Fibroblast of lung (primary cell): Measurements from ENCODE around the gene CNNM3. TPM values are rescaled to one million over a fixed set of nuclear protein-coding genes. Genes with fewer than 3 reads are reported as not detected.

Source experiments
- DNase-seq, 2 donors: peaks; one replicate each; pipeline versions ENCODE4 v3.0.0 to v3.0.0-alpha.2; 2010; ENCODE audit warnings: low read depth in 2 of 2
- H2AFZ ChIP-seq: 2 replicates; pipeline ENCODE4 v1.5.1; 2012; ENCODE audit warnings: low read length, control low read depth, inconsistent platforms
- H3K27ac ChIP-seq: 2 replicates; pipeline ENCODE4 v1.5.1; 2011; ENCODE audit warnings: low read length, control low read depth; ENCODE audit not compliant: insufficient read depth
- H3K27me3 ChIP-seq: 2 replicates; pipeline ENCODE4 v1.5.1; 2011; ENCODE audit warnings: mild to moderate bottlenecking, low read length; ENCODE audit not compliant: control insufficient read depth, insufficient read depth
- H3K36me3 ChIP-seq: 2 replicates; pipeline ENCODE4 v1.5.1; 2011; ENCODE audit warnings: low read length; ENCODE audit not compliant: control insufficient read depth, insufficient read depth
- H3K4me1 ChIP-seq: 2 replicates; pipeline ENCODE4 v1.5.1; 2011; ENCODE audit warnings: low read length; ENCODE audit not compliant: control insufficient read depth, insufficient read depth; ENCODE audit errors: extremely low read depth
- H3K4me2 ChIP-seq: 2 replicates; pipeline ENCODE4 v1.5.1; 2011; ENCODE audit warnings: low read length, control low read depth; ENCODE audit not compliant: insufficient read depth; ENCODE audit errors: extremely low read depth
- H3K4me3 ChIP-seq, 4 experiments: fragments of 200-600 bp in 1 of 4; sonication (generic) in 1 of 4; replicated peaks in 1 of 4; 2 replicates each; pipeline ENCODE4 v1.5.1; 2011 to 2016; ENCODE audit warnings: low read length in 4 of 4, low read depth in 3 of 4, mild to moderate bottlenecking in 3 of 4, control low read depth in 2 of 4, inconsistent platforms in 1 of 4, mixed read lengths in 1 of 4; ENCODE audit not compliant: insufficient read depth in 1 of 4; ENCODE audit errors: control extremely low read depth in 1 of 4
- H3K79me2 ChIP-seq: 2 replicates; pipeline ENCODE4 v1.5.1; 2012; ENCODE audit warnings: mild to moderate bottlenecking, low read length, inconsistent platforms; ENCODE audit not compliant: control insufficient read depth, insufficient read depth
- H3K9ac ChIP-seq: 2 replicates; pipeline ENCODE4 v1.5.1; 2011; ENCODE audit warnings: mild to moderate bottlenecking, low read length, control low read depth; ENCODE audit not compliant: insufficient read depth
- H3K9me3 ChIP-seq: 2 replicates; pipeline ENCODE4 v1.5.1; 2012; ENCODE audit warnings: low read depth, low read length; ENCODE audit not compliant: control insufficient read depth, insufficient read depth
- H4K20me1 ChIP-seq: 2 replicates; pipeline ENCODE4 v1.5.1; 2011; ENCODE audit warnings: low read length; ENCODE audit not compliant: control insufficient read depth, insufficient read depth; ENCODE audit errors: extremely low read depth
- EZH2 ChIP-seq: IDR thresholded peaks from 2 replicates; pipeline ENCODE4 v1.5.1; 2012; ENCODE audit warnings: low read length, control low read depth, mild to moderate bottlenecking; ENCODE audit errors: missing control alignments
- polyA plus RNA-seq, 2 donors: library from polyadenylated mRNA; depleted of rRNA in 1 of 2; stranded (reverse) in 1 of 2; unstranded in 1 of 2; fragments of >200 nt; gene quantifications; 2 replicates each; pipeline ENCODE4 v1.2.1, GENCODE V29; 2011 to 2012; ENCODE audit warnings: missing spikeins in 1 of 2
- total RNA-seq: library from RNA; depleted of rRNA; stranded (reverse); fragments of >200 nt; gene quantifications from 2 replicates; pipeline ENCODE4 v1.2.1, GENCODE V29; 2014
- TF ChIP-seq, protein P1 (sequence below), 2 donors: IDR thresholded peaks in 1 of 2; conservative IDR thresholded peaks in 1 of 2; 1 replicate in 1 of 2; 2 replicates in 1 of 2; pipeline ENCODE4 v1.5.1; 2011 to 2012; ENCODE audit warnings: low read length in 2 of 2, control low read depth in 1 of 2, inconsistent platforms in 1 of 2, low read depth in 1 of 2, mild to moderate bottlenecking in 1 of 2

Gene CNNM3
- total and polyA plus RNA-seq, 2 donors (not counting 1 experiment from before 2014, with no cell fraction given) = 4.3 to 9.9 TPM

DNA sequence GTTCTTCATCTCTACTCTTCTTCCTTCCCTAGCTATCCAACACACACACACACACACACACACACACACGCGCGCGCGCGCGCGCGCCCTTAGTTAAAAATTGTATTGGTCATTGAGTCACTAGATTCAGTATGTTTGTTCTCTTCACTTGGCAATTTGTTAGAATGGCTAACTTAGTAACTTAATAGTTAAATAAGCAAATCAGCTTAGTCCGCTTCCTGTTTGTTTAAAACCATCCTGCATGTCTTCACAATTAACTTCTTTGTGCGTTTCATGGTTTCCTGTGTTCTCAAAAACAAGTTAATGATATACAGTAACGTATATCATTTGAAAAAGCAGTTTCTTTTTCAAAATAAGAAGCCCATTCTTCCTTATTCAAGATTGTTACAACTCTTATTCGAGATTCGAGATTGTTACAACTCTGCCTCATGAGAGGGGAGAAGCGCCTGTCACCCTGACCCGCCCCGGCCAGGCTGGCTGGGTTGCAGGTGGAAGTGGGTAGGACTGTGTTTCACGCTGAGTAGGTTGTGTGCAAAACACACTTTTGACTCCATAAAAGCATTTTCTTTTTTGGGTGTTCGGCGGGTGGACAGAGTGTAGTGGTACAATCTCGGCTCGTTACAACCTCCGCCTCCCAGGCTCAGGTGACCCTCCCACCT lies 9.5 kb upstream of the CNNM3 start:
- no peaks in the 10 kb centered on the region for H3K4me1 ChIP-seq
- no peaks in the 10 kb centered on the region for H3K79me2 ChIP-seq
- DNase-seq = no peak
- H4K20me1 ChIP-seq = no peaks in the 10 kb centered on the region
- no peak overlapping the region for H3K4me2 ChIP-seq
- H3K36me3 ChIP-seq = no peaks in the 10 kb centered on the region
- no peak overlapping the region for H3K9ac ChIP-seq
- no peaks in the 10 kb centered on the region for H3K27me3 ChIP-seq
- H3K27ac ChIP-seq = no peak overlapping the region
- TF ChIP-seq EZH2 = no peak
- TF ChIP-seq, protein P1, sequence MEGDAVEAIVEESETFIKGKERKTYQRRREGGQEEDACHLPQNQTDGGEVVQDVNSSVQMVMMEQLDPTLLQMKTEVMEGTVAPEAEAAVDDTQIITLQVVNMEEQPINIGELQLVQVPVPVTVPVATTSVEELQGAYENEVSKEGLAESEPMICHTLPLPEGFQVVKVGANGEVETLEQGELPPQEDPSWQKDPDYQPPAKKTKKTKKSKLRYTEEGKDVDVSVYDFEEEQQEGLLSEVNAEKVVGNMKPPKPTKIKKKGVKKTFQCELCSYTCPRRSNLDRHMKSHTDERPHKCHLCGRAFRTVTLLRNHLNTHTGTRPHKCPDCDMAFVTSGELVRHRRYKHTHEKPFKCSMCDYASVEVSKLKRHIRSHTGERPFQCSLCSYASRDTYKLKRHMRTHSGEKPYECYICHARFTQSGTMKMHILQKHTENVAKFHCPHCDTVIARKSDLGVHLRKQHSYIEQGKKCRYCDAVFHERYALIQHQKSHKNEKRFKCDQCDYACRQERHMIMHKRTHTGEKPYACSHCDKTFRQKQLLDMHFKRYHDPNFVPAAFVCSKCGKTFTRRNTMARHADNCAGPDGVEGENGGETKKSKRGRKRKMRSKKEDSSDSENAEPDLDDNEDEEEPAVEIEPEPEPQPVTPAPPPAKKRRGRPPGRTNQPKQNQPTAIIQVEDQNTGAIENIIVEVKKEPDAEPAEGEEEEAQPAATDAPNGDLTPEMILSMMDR (conservative IDR thresholded peaks at IDR 0.05 in 1 of 2, IDR thresholded peaks at IDR 0.05 in 1 of 2; ENCODE audit: low read depth in 1 of 2, low read length in 2 of 2) = no peak
- no peaks in the 10 kb centered on the region for H3K9me3 ChIP-seq
- no peak overlapping the region for H3K4me3 ChIP-seq
- no peak overlapping the region for H2AFZ ChIP-seq

DNA sequence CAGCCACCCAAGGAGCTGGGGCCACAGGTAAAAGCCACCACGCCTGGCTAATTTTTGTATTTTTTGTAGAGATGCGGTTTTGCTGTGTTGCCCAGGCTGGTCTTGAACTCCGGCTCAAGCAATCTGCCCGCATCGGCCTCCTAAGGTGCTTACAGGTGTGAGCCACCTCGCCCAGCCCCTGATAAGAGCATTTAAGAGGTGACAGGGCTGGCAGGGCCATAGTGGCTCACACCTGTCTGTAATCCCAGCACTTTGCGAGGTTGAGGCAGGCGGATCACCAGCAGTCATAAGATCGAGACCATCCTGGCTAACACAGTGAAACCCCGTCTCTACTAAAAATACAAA lies 9.0 kb upstream of the CNNM3 start:
- no peaks in the 10 kb centered on the region for H3K9me3 ChIP-seq
- H3K27me3 ChIP-seq = no peaks in the 10 kb centered on the region
- H3K4me2 ChIP-seq = no peak overlapping the region
- DNase-seq = no peak
- no peak overlapping the region for H3K27ac ChIP-seq
- H3K79me2 ChIP-seq = no peaks in the 10 kb centered on the region
- no peak overlapping the region for H3K4me3 ChIP-seq
- no peaks in the 10 kb centered on the region for H3K36me3 ChIP-seq
- TF ChIP-seq EZH2 = no peak
- TF ChIP-seq, protein P1 (conservative IDR thresholded peaks at IDR 0.05 in 1 of 2, IDR thresholded peaks at IDR 0.05 in 1 of 2; ENCODE audit: low read depth in 1 of 2, low read length in 2 of 2) = no peak
- H4K20me1 ChIP-seq = no peaks in the 10 kb centered on the region
- H3K4me1 ChIP-seq = no peaks in the 10 kb centered on the region
- no peak overlapping the region for H2AFZ ChIP-seq
- no peak overlapping the region for H3K9ac ChIP-seq

DNA sequence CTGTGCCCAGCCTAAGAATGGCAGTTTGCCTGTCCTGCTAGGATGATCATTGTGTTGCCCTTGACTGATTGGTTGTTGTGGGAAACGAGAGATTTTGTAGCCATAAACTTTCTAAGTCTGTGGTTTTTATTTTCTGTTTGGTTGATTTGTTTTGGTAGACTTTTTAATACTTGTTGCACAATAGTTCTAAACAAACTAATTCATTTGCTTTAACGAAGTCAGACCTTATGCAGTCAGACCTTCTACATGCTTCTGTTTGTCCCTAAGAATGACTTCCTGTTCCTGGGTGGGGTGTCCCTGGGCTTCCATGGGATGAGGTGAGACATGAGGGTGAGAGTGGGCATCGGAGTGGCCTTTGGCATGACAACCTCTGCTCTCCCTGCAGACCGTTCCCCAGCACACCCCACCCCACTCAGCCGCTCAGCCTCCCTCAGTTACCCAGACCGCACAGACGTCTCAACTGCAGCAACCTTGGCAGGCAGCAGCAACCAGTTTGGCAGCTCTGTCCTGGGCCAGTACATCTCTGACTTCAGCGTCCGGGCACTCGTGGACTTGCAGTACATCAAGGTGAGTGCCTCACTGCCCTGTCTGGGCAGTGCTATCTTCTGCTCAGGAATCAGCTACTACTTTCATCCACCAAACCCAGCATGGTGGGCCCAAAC lies 7.8 kb upstream of the CNNM3 start:
- TF ChIP-seq EZH2 = no peak
- TF ChIP-seq, protein P1 (conservative IDR thresholded peaks at IDR 0.05 in 1 of 2, IDR thresholded peaks at IDR 0.05 in 1 of 2; ENCODE audit: low read depth in 1 of 2, low read length in 2 of 2) = no peak
- Histone ChIP-seq H4K20me1 (no peaks in the 10 kb centered on the region), H3K4me3 (no peak overlapping the region), H3K9ac (no peak overlapping the region), H3K27me3 (no peaks in the 10 kb centered on the region), H2AFZ (no peak overlapping the region), H3K79me2 (no peaks in the 10 kb centered on the region), H3K4me1 (no peaks in the 10 kb centered on the region), H3K9me3 (no peaks in the 10 kb centered on the region), H3K36me3 (no peaks in the 10 kb centered on the region), H3K4me2 (no peak overlapping the region), H3K27ac (no peak overlapping the region)
- DNase-seq = no peak
